ENCODE measurements around the gene NBDY.

The NBDY gene

DNA sequence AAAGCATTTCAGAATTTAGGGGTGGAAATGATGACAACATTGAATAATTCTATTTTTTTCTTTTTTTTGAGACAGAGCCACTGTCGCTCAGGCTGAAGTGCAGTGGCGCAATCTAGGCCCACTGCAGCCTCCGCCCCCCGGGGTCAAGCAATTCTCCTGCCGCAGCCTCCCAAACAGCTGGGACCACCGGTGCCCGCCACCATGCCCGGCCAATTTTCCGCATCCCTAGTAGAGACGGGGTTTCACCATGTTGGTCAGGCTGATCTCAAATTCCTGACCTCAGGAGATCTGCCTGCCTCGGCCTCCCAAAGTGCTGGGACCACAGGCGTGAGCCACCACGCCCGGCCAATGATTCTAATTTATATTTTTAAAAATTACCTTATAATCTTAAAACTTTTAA, 7.2 kb downstream of the NBDY start:
- DNase-seq (ENCODE audit: low read depth in 2 of 2): no peak
- no peak for TF ChIP-seq CTCF (IDR thresholded peaks at IDR 0.05; ENCODE audit: low read depth, low read length)
- H3K4me3 ChIP-seq (replicated peaks in 1 of 2; ENCODE audit: low read depth in 2 of 2, low read length in 2 of 2): no peak overlapping the region

DNA sequence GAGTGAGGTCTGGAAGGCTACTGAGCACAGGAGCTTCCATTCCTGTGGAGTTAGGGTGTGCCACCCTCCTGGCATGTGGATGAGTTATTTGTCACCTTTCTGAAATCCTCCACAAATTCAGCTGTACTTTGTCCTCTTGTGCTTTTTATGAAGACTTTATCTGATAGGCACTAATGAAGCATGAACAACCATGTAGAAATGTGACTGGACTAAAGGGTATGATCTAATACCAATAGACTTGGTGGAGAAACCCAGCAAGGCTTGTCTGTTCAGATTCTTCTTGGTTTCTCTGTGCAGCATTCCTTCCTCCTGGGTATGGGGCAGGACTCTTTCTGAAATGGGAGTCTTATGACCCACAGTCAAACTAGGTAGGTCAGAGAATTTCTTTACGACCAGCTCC, 9.6 kb downstream of the NBDY start:
- TF ChIP-seq CTCF (IDR thresholded peaks at IDR 0.05; ENCODE audit: low read depth, low read length): no peak
- no peak overlapping the region for H3K4me3 ChIP-seq (replicated peaks in 1 of 2; ENCODE audit: low read depth in 2 of 2, low read length in 2 of 2)
- DNase-seq (ENCODE audit: low read depth in 2 of 2): no peak

DNA sequence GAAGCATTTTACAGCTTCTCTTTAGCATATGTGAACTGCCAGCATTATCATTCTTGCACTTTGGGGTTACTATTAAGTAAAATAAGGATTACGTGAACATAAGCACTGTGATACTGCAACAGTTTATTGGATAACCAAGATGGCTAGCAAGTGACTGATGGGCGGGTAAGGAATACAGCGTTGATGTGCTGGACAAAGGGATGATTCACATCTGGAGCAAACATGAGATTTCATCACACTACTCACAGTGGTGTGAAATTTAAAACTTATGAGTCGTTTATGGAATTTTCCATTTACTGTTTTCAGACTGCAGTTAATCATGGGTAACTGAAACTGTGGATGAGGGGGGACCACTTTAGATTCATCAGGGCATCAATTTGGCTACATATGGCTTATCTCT, 16.0 kb downstream of the NBDY start:
- no peak overlapping the region for H3K4me3 ChIP-seq (replicated peaks in 1 of 2; ENCODE audit: low read depth in 2 of 2, low read length in 2 of 2)
- TF ChIP-seq CTCF (IDR thresholded peaks at IDR 0.05; ENCODE audit: low read depth, low read length): no peak
- DNase-seq (ENCODE audit: low read depth in 2 of 2): peak; percentile 63 to 83

GRCh38 chrX:56746996-56747395, 18.0 kb downstream of the NBDY start:
- DNase-seq (ENCODE audit: low read depth in 2 of 2): no peak
- no peak overlapping the region for H3K4me3 ChIP-seq (replicated peaks in 1 of 2; ENCODE audit: low read depth in 2 of 2, low read length in 2 of 2)
- TF ChIP-seq CTCF (IDR thresholded peaks at IDR 0.05; ENCODE audit: low read depth, low read length): no peak

DNA sequence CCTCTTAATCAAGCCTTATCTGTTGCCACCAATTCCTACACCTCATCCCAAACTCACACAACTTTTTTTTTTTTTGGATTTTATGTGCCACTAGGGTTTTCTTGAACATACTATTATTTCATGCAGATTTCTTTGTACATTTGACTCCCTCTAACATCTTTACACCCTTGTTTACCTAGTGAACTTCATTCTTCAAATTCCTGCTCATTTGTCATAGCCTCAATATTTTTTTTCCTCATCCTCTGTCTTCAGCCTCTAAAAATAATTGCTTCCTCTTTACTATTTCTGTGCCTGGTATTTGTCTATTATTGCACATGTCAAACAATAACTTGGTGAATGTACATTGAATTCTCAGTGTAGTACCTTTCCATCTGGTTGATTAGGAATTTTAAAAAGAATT, 22.0 kb downstream of the NBDY start:
- no peak for TF ChIP-seq CTCF (IDR thresholded peaks at IDR 0.05; ENCODE audit: low read depth, low read length)
- DNase-seq (ENCODE audit: low read depth in 2 of 2): peak in 1 of 2 donors; percentile 32

GRCh38 chrX:56757327-56757726, 28.3 kb downstream of the NBDY start:
- no peak for TF ChIP-seq CTCF (IDR thresholded peaks at IDR 0.05; ENCODE audit: low read depth, low read length)
- no peak overlapping the region for H3K4me3 ChIP-seq (replicated peaks in 1 of 2; ENCODE audit: low read depth in 2 of 2, low read length in 2 of 2)

More for the DNA sequence above, 22.0 kb downstream of the NBDY start:
- no peak overlapping the region for H3K4me3 ChIP-seq (replicated peaks in 1 of 2; ENCODE audit: low read depth in 2 of 2, low read length in 2 of 2)

GRCh38 chrX:56758456-56758855, 29.4 kb downstream of the NBDY start:
- no peak for DNase-seq (ENCODE audit: low read depth in 2 of 2)
- TF ChIP-seq CTCF (IDR thresholded peaks at IDR 0.05; ENCODE audit: low read depth, low read length): no peak

More at GRCh38 chrX:56757327-56757726, 28.3 kb downstream of the NBDY start:
- no peak for DNase-seq (ENCODE audit: low read depth in 2 of 2)

More at GRCh38 chrX:56758456-56758855, 29.4 kb downstream of the NBDY start:
- no peak overlapping the region for H3K4me3 ChIP-seq (replicated peaks in 1 of 2; ENCODE audit: low read depth in 2 of 2, low read length in 2 of 2)
